CD4-positive, alpha-beta T cell treated with Interleukin-6 at 100 ng/mL for 8 hours (primary cell): ENCODE data around the gene CEBPG.

Experiments used
- DNase-seq: peaks from one replicate; pipeline ENCODE4 v3.0.0-alpha.2; 2020; ENCODE audit warnings: mixed read lengths, low spot score

The CEBPG gene

GRCh38 chr19:33382006-33382405 lies 8.5 kb downstream of the CEBPG start:
- DNase-seq, result no peak

DNA sequence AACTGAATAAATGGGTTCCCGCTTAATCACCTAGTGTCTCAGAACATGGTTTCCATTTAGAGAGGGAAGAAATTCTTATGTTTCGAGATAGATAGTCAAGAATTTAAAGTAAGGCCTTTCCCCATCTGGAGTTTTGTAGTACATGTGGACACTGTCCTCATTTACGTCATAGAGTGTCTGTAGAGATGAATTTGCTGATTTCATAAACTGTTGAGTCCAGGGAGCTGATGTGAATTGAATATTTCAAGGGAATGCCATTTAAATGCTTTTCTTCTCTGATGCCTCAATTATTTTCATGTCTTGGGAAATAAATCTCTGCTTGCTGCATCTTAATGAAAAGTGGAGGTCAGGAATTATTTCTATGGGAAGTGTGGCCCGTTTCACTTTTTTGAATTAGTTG lies 9.5 kb downstream of the CEBPG start:
- no peak for DNase-seq

DNA sequence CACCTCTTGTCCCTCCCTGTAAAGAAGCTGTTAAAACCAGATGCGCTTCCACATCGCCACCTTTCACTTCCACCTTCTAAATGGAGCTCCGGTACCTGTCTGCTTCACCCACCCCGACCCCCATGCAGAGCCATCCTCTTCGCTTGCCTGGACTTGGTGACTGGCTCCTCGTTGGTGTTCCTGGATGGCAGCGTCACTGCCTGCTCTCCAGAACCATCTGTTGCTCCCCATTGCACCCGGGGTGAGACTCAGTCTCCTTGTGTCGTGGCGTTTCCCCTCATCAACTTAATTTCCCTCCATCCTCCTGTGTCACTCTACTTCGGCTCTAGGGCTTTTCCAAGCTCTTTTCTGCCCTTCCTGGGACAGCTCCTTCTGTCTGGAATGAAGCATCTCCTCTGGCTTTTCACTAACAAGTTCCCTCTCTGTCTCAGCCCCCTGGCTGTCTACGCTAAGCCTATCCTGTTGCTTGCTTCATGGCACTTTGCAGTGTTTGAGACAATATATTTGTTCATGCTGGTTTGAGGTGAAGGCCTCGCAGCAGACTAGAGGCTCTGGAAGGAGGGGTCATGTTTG lies 10.3 kb downstream of the CEBPG start:
- no peak for DNase-seq

GRCh38 chr19:33384983-33385382 lies 11.5 kb downstream of the CEBPG start:
- no peak for DNase-seq

DNA sequence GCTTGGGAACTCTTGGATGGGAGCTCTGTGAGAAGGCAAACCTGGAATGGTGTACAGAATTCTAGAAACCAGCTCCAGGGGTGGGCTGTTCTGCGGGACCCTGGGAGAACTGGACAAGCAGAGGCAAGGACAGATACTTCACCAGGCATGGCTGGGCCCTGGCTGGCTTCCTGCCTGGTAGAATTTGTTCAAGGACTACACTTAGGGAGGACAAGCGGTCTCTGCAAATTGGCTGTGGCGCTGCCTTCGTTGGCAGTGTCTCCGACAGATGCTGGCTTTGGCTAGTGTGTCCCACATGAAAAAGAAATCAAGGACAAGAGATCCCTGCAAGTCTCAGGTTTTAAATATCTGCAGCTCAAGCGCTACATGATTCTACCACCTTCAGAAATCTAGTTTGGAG lies 12.4 kb downstream of the CEBPG start:
- no peak for DNase-seq

DNA sequence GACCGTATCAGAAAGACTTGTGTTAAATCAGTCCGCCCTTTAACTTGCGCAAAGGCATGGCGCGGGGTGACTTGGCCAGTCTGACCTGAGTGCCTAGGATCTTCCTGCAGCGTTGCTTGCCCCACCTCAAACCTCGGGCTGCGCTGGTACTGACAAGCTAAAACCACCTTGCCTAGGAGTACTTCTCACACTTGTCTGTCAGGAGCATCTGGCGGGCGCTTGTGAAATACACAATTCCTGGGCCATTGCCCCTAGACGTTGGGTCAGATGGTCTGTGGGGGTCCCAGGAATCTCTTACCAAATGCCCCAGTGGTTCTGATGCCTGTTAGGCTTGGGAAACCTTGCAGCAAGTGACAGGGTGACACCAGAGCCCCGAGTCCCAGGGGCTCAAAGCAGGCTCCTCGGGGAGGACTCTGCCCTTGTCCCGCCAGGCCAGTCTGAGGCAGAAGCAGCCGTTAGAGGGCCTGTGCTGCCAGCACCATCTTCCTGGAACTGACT lies 12.9 kb downstream of the CEBPG start:
- DNase-seq, result no peak

- DNase-seq, result no peak
Observed at GRCh38 chr19:33387351-33388230, 14.1 kb downstream of the CEBPG start.

DNA sequence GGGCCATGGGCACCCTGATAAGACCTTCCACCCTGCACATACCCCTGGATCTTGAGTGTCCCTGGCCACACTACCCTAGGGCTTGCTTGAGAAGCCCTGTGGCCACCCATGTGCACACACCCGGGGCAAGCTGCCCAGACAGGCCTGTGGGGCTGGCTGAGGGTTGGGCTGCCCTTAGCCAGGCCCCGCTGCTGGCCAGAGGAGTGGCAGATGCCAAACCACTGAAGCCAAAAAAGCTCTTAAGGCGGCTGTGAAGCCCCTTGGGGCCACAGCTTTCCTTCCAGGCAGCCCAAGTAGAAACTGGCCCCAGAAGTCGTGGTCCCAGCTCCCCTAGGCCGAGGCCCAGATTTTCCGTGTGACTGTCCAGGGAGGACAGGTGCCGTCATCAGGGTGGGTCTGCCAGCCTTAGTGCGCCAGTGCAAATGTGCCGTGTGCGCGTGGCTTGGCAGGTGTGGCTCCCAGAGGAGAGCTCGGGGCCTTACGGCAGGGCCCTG lies 14.8 kb downstream of the CEBPG start:
- no peak for DNase-seq

GRCh38 chr19:33388725-33389420 lies 15.4 kb downstream of the CEBPG start:
- no peak for DNase-seq

- no peak for DNase-seq
Observed at GRCh38 chr19:33389421-33390100, 16.1 kb downstream of the CEBPG start.

DNA sequence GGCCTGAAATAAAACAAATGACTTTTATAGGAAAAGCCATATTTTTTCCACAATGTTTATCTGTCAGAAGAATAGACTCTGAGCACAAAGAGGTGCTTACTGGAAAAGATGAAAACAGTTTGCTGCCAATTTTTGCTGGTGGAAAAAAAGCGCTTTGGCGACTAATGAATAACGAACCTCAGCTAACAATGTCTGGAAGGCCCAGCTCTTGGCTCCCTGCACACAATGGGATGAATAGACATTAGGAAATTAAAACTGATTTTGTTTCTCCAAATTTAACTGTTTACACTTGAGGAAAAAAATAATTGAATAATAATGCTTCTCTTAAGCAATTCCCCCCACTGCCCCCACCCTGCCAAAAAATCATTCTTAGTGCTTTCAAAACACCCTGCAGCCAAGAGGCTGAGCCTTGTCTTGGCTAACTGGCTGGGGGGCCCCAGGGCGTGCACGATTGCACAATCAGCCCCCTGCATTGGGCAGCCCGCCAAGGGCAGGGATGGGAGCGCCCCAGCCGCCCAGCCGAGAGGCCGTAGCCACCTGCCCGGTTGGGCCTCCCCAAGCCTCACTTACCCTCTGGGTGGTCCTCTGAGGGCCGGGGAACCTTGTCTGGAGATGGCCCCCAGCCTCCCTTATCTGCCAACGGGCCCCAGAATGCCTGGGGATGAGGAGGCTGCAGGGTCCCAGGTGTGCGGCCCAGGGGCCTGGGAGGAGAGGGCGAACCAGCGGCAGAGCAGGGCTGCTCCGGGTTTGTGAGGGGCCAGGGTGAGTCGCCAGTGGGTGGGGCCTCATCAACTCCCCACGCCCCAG lies 16.8 kb downstream of the CEBPG start:
- no peak for DNase-seq

- DNase-seq, result no peak
Observed at GRCh38 chr19:33390908-33391630, 17.6 kb downstream of the CEBPG start.

GRCh38 chr19:33391631-33392249 lies 18.2 kb downstream of the CEBPG start:
- DNase-seq, result no peak

- no peak for DNase-seq
Observed at GRCh38 chr19:33392341-33393285, 19.1 kb downstream of the CEBPG start.

DNA sequence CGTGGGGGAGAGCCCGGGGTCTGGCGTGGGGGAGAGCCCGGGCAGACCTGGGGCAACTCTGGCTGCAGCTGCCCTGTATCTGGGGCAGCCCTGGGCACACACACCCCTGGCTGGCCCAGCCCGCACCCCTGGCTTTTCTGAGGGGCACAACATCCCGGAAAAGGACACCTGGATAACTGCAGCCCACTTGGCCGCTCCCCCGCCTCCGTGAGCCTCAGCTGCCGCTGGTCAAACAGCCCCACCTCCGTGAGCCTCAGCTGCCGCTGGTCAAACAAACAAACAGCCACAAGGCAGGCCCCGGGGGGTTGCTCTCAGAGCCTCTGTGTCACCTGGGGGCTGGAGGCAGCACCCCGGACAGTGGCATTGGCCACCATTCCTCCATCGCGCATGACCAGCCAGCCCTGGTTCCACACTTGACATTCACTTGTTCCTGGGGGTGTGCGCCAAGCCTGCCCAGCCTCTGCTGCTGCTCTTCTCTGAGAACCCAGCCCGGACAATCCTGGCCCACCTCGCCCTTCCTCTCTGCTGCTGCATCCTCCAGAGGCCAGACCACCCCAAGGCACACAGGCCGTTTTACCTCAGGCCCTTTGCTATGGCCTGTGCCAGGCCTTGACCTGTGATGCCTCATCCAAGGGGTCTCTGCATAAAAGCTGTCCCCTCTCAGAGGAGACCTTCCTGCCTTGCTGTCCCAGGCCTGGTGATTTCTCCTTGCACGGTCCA lies 19.9 kb downstream of the CEBPG start:
- DNase-seq, result no peak

- DNase-seq, result no peak
Observed at GRCh38 chr19:33394006-33394722, 20.7 kb downstream of the CEBPG start.

- DNase-seq, result no peak
Observed at GRCh38 chr19:33394723-33395560, 21.4 kb downstream of the CEBPG start.
